ENCODE measurements around the gene OSBPL10.
"Not testable (repeated sequence)": the region's sequence is repeated elsewhere in the genome, so short reads cannot be mapped to it uniquely, and the experiment has no call there.

Gene OSBPL10

DNA sequence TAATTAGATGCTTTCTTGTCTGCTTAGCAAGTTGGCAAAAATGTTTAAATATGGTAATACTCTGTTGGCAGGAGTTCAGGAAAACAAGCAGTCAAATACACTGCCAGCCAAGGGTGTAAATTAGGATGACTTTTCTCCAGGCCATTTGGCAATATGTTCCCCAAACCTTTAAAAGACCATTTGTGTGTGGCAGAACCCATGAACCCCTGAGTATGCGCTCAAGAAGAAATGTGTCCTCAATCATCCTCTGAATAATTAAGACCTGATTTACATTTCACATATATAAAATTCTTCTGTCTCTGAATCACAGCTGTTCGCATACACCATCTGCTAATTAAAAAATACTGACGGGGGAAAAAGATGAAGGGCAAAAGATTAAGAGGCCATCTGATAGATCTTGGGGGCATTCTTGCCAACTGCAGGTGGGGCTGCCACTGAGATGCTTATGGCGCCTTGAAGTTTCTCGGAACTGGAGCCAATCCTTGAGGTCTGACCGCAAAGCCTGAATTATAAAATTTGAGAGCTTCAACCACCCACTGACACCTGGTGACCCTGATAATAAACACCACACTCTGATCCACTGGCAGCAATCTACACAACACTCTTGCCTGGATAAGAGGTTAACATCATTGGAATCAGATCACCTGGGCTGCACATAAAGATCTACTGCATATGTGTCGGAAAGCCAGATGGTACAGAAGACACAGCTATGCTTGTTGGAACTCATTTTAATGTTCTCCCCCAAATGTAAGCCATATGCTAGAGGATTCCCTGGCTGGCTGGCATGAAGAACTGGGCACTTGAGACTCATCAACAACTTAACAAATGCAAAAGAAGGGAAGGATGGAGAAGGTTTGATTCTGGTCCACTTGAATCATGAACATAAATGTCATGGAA, 190.6 kb downstream of the OSBPL10 start:
- no peak for DNase-seq (ENCODE audit: extremely low read depth, low read depth)
- TF ChIP-seq, protein P1, sequence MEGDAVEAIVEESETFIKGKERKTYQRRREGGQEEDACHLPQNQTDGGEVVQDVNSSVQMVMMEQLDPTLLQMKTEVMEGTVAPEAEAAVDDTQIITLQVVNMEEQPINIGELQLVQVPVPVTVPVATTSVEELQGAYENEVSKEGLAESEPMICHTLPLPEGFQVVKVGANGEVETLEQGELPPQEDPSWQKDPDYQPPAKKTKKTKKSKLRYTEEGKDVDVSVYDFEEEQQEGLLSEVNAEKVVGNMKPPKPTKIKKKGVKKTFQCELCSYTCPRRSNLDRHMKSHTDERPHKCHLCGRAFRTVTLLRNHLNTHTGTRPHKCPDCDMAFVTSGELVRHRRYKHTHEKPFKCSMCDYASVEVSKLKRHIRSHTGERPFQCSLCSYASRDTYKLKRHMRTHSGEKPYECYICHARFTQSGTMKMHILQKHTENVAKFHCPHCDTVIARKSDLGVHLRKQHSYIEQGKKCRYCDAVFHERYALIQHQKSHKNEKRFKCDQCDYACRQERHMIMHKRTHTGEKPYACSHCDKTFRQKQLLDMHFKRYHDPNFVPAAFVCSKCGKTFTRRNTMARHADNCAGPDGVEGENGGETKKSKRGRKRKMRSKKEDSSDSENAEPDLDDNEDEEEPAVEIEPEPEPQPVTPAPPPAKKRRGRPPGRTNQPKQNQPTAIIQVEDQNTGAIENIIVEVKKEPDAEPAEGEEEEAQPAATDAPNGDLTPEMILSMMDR (IDR thresholded peaks at IDR 0.05; ENCODE audit: low read depth, low read length, missing control alignments) = no peak
- no peak overlapping the region for H3K4me3 ChIP-seq (replicated peaks; ENCODE audit: low read depth, low read length)

DNA sequence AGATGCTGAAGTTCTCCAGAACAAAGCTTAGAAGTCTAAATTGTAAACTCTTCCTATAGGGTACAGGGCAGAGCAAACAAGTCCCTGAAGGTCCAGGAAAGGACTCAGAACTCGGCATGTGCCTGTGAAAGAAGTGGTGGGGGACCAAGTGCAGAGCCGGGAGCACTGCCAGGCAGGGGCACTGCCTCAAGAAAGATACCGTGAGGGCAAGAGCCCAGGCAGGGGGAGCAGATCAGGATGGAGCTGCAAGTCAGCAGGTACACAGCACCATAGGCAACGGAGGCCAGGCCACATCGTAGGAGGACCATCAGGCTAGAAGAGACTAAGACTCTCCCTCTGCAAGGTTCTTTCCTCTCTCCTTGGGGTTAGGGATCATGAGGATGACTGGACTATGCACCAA, 191.6 kb downstream of the OSBPL10 start:
- no peak overlapping the region for H3K4me3 ChIP-seq (replicated peaks; ENCODE audit: low read depth, low read length)
- DNase-seq (ENCODE audit: extremely low read depth, low read depth) = no peak
- TF ChIP-seq, protein P1 (IDR thresholded peaks at IDR 0.05; ENCODE audit: low read depth, low read length, missing control alignments) = no peak

DNA sequence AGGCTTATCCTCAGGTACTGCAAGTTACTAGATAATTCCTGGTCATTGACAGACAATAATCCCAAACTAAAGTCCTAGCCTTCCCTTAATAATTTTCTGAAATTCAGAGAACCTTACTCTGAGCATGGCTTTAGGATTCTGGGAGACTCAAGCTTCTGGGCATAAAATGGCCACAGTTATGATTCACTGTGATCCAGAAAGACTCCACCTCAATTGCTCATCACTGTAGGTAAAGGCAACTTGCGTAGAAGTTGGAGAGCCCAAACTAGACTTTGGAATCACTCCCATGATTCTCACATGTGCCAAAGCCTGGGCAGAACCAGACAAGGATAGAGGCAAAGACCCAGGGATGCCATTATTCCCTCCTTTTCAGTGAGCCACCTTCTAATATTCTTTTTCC, 195.3 kb downstream of the OSBPL10 start:
- DNase-seq (ENCODE audit: extremely low read depth, low read depth) = no peak
- H3K4me3 ChIP-seq (replicated peaks; ENCODE audit: low read depth, low read length) = no peak overlapping the region
- TF ChIP-seq, protein P1 (IDR thresholded peaks at IDR 0.05; ENCODE audit: low read depth, low read length, missing control alignments) = no peak

DNA sequence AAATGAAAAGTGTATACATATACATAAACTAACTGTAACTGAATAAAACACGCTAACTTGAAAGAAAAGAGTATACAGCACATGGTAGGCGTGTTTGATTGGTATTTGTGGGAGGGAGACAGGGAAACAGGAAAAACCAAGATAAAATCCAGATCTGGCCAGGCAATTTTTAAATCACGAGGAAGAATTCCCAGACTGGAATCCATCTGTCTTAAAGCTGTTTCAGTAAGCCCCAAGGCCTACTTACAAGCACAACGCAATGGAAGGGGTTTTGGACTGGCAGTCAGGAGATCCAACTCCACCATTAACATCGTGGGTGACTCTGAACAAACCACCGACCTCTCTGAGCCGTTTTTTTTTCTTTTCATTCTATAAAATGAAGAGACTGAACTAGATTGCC, 195.8 kb downstream of the OSBPL10 start:
- H3K4me3 ChIP-seq (replicated peaks; ENCODE audit: low read depth, low read length) = no peak overlapping the region
- no peak for DNase-seq (ENCODE audit: extremely low read depth, low read depth)
- TF ChIP-seq, protein P1 (IDR thresholded peaks at IDR 0.05; ENCODE audit: low read depth, low read length, missing control alignments) = no peak

DNA sequence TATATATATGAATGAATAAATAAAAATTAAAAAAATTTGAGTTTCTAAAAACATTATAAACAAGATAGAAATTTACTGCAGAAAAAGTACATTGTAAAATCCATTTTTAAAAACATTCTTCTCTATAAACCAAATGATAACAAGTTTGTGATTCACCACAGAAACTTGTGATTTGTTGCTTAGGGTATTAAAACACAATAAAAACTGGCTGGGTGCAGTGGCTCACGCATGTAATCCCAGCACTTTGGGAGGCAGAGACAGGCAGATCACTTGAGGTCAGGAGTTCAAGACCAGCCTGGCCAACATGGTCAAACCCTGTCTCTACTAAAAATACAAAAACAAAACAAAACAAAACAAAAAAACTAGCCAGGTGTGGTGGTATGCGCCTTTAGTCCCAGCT, 197.2 kb downstream of the OSBPL10 start:
- DNase-seq (ENCODE audit: extremely low read depth, low read depth) = not testable (repeated sequence)

DNA sequence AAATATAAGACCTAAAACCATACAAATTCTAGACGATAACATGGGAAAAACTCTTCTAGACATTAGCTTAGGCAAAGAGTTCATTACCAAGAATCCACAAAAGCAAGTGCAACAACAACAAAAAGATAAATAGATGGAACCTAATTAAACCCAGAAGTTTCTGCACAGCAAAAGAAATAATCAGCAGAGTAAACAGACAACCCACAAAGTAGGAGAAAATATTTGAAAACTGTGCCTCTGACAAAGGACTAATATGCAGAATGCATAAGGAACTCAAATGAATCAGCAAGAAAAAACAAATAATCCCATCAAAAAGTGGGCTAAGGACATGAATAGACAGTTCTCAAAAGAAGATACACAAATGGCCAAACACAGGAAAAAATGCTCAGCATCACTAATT, 198.8 kb downstream of the OSBPL10 start:
- H3K4me3 ChIP-seq (replicated peaks; ENCODE audit: low read depth, low read length); DNase-seq (ENCODE audit: extremely low read depth, low read depth): not testable (repeated sequence)

More for the DNA sequence above, 197.2 kb downstream of the OSBPL10 start:
- not testable (repeated sequence) for H3K4me3 ChIP-seq (replicated peaks; ENCODE audit: low read depth, low read length)

DNA sequence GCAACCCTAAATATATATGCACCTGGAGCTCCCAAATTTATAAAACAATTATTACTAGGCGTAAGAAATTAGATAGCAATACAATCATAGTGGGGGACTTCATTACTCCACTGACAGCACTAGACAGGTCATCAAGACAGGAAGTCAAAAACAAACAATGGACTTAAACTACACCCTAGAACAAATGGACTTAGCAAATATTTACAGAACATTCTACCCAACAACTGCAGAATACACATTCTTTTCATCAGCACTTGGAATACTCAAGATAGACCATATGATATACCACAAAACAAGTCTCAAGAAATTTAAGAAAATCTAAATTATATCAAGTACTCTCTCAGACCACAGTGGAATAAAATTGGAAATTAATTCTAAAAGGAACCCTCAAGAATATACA, 201.5 kb downstream of the OSBPL10 start:
- H3K4me3 ChIP-seq (replicated peaks; ENCODE audit: low read depth, low read length) = no peak overlapping the region
- TF ChIP-seq, protein P1 (IDR thresholded peaks at IDR 0.05; ENCODE audit: low read depth, low read length, missing control alignments) = no peak
- DNase-seq (ENCODE audit: extremely low read depth, low read depth) = no peak

DNA sequence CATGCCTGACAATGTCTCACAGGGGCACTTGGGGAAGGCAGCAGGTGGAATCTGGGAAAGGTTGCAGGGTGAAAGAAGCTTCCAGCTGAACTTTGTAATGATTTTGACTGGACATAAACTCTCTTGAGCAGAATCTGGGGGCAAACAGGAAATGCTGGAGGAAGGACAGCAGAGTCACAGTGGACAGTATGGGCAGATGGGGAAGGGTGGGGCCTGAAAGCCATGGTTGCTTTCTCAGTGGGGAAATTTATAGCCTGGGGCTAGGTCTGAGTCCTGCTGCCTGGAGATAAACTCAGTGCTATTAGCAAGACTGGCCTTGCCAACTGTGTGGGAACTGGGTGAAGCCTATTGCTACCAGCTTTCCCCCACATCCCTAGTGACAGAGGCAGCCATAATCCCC, 203.2 kb downstream of the OSBPL10 start:
- TF ChIP-seq, protein P1 (IDR thresholded peaks at IDR 0.05; ENCODE audit: low read depth, low read length, missing control alignments) = no peak
- DNase-seq (ENCODE audit: extremely low read depth, low read depth) = no peak
- H3K4me3 ChIP-seq (replicated peaks; ENCODE audit: low read depth, low read length) = no peak overlapping the region

Measured in HFF-Myc (cell line).